GM19035 (cell line): Measurements from ENCODE around the gene AFAP1L1.

Source experiments
- ATAC-seq: cut with Tn5 transposase; IDR thresholded peaks from one replicate; pipeline ENCODE4 v1.9.1; 2021; ENCODE audit not compliant: unreplicated experiment

The AFAP1L1 gene

DNA sequence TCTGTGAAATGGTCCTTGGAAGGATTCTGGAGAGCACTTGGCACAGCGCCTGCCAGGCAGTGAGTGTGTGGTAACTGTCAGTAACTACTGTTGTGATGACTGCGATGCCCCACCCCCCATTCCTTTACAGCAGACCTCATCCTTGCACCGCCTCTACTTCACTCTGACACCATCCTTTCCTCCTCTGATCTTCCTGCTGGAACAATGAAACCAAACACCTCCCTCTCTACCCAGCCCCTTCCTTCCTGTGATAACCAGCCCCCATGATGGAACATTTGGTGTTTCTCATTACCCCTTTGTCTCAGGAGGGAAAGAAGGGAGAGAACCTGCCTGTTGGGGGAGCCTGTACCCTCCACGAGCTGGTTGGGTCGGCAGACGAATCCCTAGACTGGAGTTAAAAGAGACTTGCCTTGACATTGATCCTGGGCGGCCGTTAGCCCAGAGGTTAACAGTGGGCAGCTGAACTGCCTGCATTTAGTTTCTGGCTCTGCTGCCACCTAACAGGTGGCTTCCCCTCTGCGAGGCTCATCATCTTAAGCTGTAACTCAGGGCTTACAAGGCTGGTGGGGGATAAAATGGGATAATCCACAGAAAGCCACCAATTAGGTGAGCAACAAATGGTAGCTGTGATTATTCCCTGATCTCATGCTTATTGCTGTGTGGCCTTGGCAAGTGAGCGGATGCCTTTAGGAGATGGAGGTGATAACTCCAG lies 39.4 kb downstream of the AFAP1L1 start:
- ATAC-seq = no peak

DNA sequence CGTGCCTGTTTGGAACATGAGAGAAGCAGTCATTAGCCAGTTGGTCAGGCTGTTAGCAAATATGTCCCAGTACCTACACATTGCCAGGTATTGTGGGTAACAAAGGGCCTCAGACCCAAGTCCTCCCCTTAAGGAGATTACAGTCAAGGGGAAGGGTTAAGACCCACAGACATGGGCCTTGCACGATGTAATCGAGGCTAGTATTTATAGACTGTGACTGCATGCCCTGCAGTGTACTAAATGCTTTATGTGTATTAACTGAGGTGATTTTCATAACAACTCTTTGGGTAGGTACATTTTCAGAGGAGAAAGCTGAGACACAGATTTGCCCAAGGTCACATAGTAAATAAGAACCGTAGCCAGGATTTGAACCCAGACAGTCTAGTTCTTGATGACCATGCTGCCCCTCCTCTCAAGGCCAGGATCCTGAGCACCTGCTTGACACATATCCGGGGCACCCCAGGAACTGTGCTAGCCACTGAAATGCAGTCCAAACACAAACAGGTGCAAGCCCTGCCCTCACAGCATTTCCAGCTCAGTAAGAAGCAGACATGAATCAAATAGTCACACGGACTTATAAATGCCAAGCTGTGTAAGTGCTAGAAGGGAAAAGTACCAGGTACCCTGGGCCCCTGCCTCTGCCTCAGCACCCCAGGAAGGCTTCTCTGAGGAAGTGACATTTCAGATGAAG lies 41.6 kb downstream of the AFAP1L1 start:
- no peak for ATAC-seq

DNA sequence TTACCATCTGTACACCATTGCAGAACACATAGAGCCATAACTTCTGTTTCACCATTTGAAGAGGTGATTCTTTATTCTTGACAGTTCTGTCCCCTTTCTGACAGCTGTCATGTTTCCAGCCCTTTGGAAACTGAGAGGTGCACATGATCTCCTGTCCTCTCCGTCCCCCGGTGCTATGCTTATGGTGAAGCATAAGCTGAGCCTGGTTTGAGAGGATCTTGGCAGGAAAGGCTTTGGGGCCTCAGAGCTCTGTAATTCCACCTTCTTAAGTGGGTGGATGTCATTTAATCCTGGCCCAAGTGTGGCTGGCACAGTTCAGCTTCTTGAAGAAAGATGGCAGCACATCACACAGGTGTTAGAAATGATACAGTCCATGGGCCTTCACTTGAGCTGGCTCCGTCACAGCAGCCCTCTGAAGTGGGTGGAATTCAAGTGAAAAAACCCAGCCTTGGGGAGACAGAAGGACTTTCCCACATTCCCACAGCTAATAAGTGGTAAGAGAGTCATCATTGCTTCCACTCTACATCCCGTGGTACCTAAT lies 43.0 kb downstream of the AFAP1L1 start:
- no peak for ATAC-seq

- ATAC-seq = no peak
Measured at GRCh38 chr5:149315753-149316152, 44.1 kb downstream of the AFAP1L1 start.

GRCh38 chr5:149317281-149318048 lies 45.8 kb downstream of the AFAP1L1 start:
- peak; percentile 55 for ATAC-seq

DNA sequence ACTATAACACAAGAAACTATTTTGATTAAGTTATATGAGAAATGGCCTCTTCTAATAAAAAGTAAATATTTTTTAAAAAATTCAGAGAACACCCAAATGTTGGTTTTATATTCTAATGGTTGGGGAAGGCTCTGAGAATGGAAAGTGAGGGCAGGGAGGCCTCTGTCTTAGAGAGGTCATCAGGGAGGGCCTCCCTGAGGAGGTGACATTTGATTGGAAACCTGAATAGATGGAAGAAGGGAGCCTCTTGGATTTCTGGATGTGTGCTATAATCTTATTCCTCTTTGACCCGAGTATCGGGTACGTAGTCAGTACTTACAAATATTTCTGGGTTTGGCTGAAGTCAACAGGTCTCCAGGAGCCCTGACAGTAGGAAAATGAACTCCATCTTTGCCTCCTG lies 47.5 kb downstream of the AFAP1L1 start:
- no peak for ATAC-seq

DNA sequence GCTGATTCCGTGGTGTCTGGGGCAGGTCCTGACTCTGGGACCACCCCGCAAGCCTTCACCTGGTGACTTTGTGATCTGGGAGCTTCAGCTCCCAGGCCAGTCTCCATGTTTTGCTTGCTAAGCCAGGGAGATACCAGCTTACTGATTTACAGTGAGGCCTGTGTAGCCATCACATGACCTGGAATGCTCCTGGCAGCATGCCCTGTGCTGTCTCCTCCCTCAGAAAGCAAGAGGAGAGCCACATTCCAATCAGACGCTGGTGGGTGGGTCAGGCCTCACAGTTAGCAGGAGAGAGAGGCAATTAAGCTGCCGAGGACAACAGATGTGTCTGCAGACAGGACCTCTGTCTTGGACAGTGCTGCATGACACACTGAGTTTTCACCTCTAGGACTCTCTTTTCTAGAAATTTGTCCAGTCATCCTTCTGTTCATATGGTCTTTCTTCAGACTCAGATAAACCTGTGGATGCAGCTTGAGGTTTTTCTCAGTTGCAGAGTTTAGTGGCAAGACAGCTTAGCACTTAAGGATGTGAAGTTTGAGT lies 49.2 kb downstream of the AFAP1L1 start:
- no peak for ATAC-seq

DNA sequence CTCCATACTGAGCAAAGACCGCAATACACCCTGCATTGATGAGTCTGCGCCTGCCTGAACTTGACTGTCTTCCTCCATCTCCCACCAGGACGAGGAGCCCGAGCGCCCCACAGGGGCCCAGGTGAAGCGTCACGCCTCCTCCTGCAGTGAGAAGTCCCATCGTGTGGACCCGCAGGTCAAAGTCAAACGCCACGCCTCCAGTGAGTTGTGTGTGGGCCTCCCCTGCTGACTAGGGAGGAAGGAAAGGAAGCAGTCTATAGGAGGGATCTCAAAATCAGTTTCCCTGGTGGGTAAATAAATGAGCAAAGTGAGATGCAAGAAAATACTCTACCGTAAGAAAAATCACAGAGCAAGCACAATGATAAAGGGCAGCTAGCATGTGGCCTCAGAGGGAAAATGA lies 50.9 kb downstream of the AFAP1L1 start:
- no peak for ATAC-seq

DNA sequence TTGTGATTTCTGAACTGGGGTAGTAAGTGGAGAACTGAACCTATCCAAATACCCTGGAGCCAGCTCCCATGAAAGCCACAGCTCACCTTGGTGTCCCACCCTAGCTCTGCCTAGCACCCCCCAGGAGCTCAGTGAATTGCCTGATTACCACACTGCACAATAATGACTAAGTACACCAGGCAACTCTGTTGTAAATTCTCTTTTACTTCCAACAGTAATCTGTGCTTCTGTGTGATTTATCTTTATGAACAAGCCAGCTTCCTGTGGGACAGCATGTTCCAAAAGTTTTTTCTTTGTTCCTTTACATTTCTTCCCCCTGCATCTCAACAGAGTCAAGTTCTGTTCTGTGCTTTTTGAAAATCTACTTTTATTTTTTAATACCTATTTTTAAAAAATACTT lies 51.6 kb downstream of the AFAP1L1 start:
- no peak for ATAC-seq

- no peak for ATAC-seq
Measured at GRCh38 chr5:149323621-149324205, 52.1 kb downstream of the AFAP1L1 start.

DNA sequence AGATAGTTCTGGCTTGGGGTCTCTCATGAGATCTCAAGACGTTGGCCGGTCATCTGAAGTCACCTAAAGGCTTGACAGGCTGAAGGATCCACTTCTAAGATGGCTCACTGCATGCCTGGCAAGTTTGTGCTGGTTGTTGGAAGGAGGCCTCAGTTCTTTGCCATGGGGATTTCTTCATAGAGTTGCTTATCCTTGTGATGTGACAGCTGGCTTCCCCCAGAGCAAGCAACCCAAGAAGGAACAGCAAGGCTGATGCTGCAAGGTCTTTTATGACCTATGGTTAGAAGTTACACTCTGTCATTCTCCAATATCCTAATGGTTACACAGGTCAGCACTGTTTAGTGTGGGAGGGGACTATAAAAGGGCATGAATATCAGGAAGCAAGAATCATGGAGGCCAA lies 53.0 kb downstream of the AFAP1L1 start:
- no peak for ATAC-seq

- no peak for ATAC-seq
Measured at GRCh38 chr5:149325166-149325735, 53.6 kb downstream of the AFAP1L1 start.

- ATAC-seq = no peak
Measured at GRCh38 chr5:149325894-149326293, 54.2 kb downstream of the AFAP1L1 start.

DNA sequence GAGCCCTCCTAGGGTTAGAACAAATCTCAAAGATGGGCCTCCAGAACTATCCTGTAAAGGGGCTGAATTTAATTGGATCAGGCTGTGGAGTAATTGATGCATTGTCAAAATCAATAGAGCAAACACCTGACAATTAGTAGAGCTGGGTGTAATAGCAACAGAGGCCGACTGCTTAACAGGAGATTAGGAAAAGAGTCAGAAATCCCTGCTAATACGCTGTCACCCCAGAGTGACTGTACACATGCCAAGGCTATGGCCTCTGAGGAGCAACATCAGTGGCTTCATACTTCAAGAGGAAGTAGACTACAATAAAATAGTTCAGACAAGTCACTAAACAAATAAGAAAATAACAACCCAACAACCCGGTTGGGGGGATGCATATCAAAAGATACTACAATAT lies 55.0 kb downstream of the AFAP1L1 start:
- ATAC-seq = no peak

DNA sequence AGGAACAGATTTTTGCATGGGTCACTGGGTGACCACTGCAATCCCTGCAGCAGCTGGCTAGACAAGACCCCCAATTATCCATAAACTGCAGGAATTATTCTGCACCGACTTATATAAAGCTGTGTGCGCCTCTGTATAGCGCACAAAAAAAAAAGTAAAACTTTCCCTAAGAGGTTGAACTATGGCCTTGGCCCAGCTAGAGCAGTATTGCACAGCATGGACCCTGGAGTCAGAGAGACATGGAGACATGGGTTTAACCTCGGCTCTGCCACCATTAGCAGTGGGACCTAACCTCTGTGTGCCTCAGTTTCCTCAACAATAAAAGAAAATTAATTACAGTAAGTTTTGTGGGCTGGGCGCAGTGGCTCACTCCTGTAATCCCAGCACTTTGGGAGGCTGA lies 56.5 kb downstream of the AFAP1L1 start:
- ATAC-seq = no peak

DNA sequence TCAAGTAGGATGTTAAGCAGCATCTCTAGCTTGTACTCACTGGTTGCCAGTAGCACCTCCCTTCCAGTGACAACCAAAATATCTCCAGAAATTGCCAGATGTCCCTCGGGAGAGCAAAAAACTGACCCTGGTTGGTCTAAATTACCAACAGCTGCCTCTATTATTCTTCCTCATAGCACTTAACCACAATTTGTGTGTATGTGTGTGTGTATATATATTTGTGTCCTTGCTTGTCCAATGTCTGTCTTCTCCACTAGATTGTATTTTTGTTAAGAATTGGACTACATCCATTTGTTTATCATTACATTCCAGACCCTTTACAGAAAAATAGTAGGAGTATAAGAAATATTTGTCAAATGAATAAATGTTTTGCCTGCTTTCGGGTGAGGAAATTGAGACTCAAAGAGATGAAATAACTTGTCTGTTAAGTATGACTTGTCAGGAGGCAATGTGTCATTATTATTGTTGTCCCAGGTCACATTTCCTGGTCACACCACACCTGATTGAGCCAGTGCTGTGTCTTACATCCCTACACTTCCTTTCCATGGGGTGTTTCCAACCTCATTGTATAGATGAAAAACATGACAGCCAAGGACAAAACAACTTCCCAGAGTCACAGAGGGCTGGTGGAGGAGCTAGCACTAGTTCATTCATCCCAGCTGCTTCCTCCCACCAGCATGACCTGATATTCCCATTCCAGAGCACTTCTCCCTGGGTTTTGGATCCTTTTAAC lies 62.2 kb downstream of the AFAP1L1 start:
- ATAC-seq = no peak

- no peak for ATAC-seq
Measured at GRCh38 chr5:149337736-149338135, 66.1 kb downstream of the AFAP1L1 start.

DNA sequence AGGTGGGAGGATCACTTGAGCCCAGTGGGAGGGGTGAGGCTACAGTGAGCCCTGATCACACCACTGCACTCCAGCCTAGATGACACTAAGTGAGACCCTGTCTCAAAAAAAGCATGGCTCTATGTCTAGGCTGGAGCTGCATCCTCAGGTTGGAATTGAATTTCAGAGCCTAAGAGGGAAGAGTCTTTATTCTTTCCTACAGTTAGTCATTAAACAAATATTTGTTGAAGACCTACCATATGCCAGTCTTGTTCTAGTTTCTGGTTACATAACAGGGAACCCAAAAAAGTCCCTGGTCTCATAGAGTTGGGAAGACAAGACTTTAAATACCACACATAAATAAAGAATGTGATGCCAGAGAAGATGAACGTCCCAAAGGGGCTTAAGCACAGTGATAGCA lies 66.7 kb downstream of the AFAP1L1 start:
- no peak for ATAC-seq

DNA sequence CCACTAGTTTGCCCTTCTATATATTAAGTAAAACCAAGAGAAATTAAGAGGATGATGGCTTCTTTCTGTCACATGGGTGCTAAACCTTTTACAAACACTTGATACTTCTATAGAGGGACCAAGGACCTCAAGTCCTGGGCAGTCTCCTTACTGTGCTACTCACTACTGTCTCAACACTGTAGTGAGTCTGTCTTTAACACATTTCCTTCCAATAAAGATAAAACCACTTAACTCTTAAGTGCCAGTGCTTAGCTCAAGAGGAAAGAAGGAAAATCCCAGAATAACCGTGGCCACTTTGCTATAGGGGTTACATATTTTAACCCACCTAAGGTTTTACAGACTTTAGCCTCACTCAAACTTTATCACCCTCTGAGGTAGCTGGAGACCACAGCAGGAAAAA lies 69.3 kb downstream of the AFAP1L1 start:
- ATAC-seq = no peak

DNA sequence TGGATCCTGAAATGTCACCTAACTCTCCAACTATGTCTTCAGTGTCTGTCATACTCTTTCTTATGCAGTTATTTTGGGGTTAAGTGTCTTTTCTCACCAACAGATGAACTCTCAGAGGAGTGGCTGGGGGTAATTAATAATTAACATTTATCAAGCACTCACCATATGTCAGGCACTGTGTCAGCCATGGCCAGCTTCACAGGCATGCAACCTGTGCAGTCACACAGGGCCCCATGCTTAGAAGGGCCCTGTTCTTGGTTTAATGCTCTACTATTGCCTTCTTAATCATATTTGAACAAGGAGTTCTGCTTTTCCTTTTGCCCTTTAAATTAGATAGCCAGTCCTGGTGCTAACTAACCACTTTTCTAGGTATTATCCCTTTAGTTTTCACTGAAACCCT lies 70.2 kb downstream of the AFAP1L1 start:
- ATAC-seq = no peak
